Stimulated activated CD8-positive, alpha-beta memory T cell treated with anti-CD3 and anti-CD28 coated beads, Interleukin-12 subunit alpha, Interleukin-12 subunit beta, amount 100 ng/mL, for 24 hours (primary cell): Measurements from ENCODE around the gene TGFBI.

Source experiments
- DNase-seq: peaks from one replicate; pipeline ENCODE4 v3.0.0-alpha.2; 2020; ENCODE audit errors: extremely low read depth

The TGFBI gene

GRCh38 chr5:136063778-136064465 lies 35.1 kb downstream of the TGFBI start:
- no peak for DNase-seq

GRCh38 chr5:136064510-136064909 lies 35.7 kb downstream of the TGFBI start:
- no peak for DNase-seq

- no peak for DNase-seq
Observed at GRCh38 chr5:136065588-136065987, 36.8 kb downstream of the TGFBI start.

- no peak for DNase-seq
Observed at GRCh38 chr5:136066661-136067271, 38.0 kb downstream of the TGFBI start.

- no peak for DNase-seq
Observed at GRCh38 chr5:136067422-136067821, 38.6 kb downstream of the TGFBI start.

- no peak for DNase-seq
Observed at GRCh38 chr5:136070486-136071285, 41.9 kb downstream of the TGFBI start.

GRCh38 chr5:136073714-136074529 lies 45.1 kb downstream of the TGFBI start:
- no peak for DNase-seq

- no peak for DNase-seq
Observed at GRCh38 chr5:136075466-136075891, 46.7 kb downstream of the TGFBI start.

- DNase-seq, result no peak
Observed at GRCh38 chr5:136076067-136076466, 47.3 kb downstream of the TGFBI start.

GRCh38 chr5:136076881-136077445 lies 48.2 kb downstream of the TGFBI start:
- DNase-seq, result no peak

- DNase-seq, result no peak
Observed at GRCh38 chr5:136079195-136079985, 50.6 kb downstream of the TGFBI start.

- DNase-seq, result no peak
Observed at GRCh38 chr5:136080113-136080482, 51.3 kb downstream of the TGFBI start.

- DNase-seq, result peak; percentile 15
Observed at GRCh38 chr5:136080483-136081216, 51.9 kb downstream of the TGFBI start.

- DNase-seq, result no peak
Observed at GRCh38 chr5:136081217-136081591, 52.4 kb downstream of the TGFBI start.

- no peak for DNase-seq
Observed at GRCh38 chr5:136082390-136083193, 53.8 kb downstream of the TGFBI start.

- no peak for DNase-seq
Observed at GRCh38 chr5:136084698-136085097, 55.9 kb downstream of the TGFBI start.

GRCh38 chr5:136086783-136087566 lies 58.2 kb downstream of the TGFBI start:
- DNase-seq, result no peak
